ENCODE data around the gene KSR1.

DNA sequence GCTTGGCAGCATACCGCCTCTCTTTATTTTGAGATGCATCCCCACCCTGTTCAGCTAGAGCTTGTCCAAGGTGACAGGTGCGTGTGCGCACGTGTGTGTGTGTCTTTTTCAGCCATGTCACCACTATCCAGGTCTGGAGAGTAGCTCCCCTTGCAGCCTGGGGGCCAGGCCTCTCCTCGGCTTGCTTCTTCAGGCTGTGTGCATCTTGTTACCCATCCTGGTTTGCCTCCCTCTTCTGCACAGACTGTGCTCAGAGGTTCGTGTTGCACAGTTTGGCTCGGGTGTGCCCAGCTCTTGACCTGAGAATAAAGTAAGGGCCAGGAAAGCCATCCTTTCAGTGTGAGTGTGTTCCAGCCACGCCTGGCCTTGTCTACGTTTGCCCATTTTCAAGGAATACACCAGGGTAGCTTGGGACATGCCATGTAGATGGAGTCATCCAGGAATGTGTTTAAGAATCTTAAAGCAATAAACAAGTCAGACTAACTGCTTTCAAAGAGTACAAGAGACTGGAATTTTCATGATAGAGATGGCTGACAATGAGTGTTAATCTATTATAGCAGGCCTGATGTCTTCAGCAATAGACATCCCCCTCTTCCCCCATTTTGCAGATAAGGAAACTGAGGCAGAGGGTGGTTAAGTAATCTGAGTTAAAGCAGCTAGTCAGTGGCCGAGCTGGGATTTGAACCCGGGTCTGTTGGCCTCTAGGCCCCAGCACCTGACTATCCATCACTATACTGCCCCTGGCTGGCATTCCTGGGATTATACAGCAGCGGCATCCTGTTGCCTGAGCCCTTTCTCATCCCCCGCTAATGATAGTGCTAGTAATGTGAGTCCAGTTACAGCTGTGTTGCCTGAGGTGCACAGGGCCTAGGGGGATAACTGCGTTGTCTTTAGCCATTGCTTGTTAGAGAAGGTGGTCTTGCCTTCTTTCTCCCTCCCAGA lies 77.9 kb downstream of the KSR1 start:
- TF ChIP-seq, protein P1, sequence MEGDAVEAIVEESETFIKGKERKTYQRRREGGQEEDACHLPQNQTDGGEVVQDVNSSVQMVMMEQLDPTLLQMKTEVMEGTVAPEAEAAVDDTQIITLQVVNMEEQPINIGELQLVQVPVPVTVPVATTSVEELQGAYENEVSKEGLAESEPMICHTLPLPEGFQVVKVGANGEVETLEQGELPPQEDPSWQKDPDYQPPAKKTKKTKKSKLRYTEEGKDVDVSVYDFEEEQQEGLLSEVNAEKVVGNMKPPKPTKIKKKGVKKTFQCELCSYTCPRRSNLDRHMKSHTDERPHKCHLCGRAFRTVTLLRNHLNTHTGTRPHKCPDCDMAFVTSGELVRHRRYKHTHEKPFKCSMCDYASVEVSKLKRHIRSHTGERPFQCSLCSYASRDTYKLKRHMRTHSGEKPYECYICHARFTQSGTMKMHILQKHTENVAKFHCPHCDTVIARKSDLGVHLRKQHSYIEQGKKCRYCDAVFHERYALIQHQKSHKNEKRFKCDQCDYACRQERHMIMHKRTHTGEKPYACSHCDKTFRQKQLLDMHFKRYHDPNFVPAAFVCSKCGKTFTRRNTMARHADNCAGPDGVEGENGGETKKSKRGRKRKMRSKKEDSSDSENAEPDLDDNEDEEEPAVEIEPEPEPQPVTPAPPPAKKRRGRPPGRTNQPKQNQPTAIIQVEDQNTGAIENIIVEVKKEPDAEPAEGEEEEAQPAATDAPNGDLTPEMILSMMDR (IDR thresholded peaks at IDR 0.05) = no peak
- no peak for TF ChIP-seq EP300 (IDR thresholded peaks at IDR 0.05)
- TF ChIP-seq POLR2A (IDR thresholded peaks at IDR 0.05) = no peak
